Heart left ventricle (tissue), 13 donors: Measurements from ENCODE around the gene SNAP29.
"Not testable (repeated sequence)": the region's sequence is repeated elsewhere in the genome, so short reads cannot be mapped to it uniquely, and the experiment has no call there.

Experiments used
- CTCF ChIP-seq, 12 donors: fragments of 200-600 bp; sonication (generic) in 4 of 12; IDR thresholded peaks; one replicate each; pipeline versions ENCODE4 v1.5.0 to v1.8.0; 2018 to 2022; ENCODE audit warnings: antibody characterized with exemption in 12 of 12, mild to moderate bottlenecking in 5 of 12
- POLR2A ChIP-seq, 2 donors: fragments of 450-650 bp; IDR thresholded peaks; one replicate each; pipeline ENCODE4 v1.6.1; 2017; ENCODE audit warnings: antibody characterized with exemption in 2 of 2, mild to moderate bottlenecking in 2 of 2, moderate library complexity in 2 of 2
- donor health status: ischemic (EF 13 %, LVEDD 7.1; RV severe dilation, severe dysfunction).
- donor health status: DM: no; HTN: yes; CAD: no.
- donor health status: DM: no; HTN: no; CAD: no.
- donor health status: ischemic (EF 25% LVEDD 6.9; RV normal size, moderate dysfunction).
- donor health status: ischemic (EF 25% LVEDD 5.7; RV mildly dilated, moderate dysfunction).
- donor health status: ischemic (EF 35%, LVEDD 5.7; RV mildly dilated, moderate dysfunction).
- donor health status: nonischemic (EF 11% LVEDD 7.7; RV severe dilation, severe dysfunction).
- donor health status: DM: yes; HTN: yes; CAD: no.
- donor health status: PGD.
- donor health status: ischemic (EF 29% LVEDD 5.4; RV normal size, mild dysfunction).
- donor health status: nonischemic (EF 23%, LVEDD 6.1; RV moderate dilation, normal function).

GRCh38 chr22:20825216-20825615 lies 33.6 kb upstream of the SNAP29 start:
- TF ChIP-seq CTCF, POLR2A (IDR thresholded peaks at IDR 0.05): not testable (repeated sequence)
